ENCODE data around the gene NAGA. TPM values are rescaled to one million over a fixed set of nuclear protein-coding genes. Genes with fewer than 3 reads are reported as not detected.
"Not testable (repeated sequence)": the region's sequence is repeated elsewhere in the genome, so short reads cannot be mapped to it uniquely, and the experiment has no call there.

The NAGA gene
- total RNA-seq = 10 to 100 TPM; 18.6 to 27.5 TPM

- Mint-ChIP-seq H3K4me3 (peak within 1 kb of the TSS; percentile 91 to 98), H3K36me3 (ENCODE audit: insufficient read depth in 2 of 2) (peaks cover 1 to 3% of the 10 kb centered on the region in 2 donors), H3K4me1 (ENCODE audit: low read depth) (peaks cover 45% of the 10 kb centered on the region), H3K27ac (peak within 1 kb of the TSS; percentile 76), H3K9me3 (no peaks in the 10 kb centered on the region), H3K27me3 (ENCODE audit: low read depth) (no peaks in the 10 kb centered on the region)
- ATAC-seq (replicated peaks in 1 of 2) (peak; percentile 97 to 98), DNase-seq (peak; percentile 95 to 98)
Measured at GRCh38 chr22:42070517-42071422, at the start of gene NAGA. TSS of gene NAGA (minus strand) at chr22:42070812. CDS start at chr22:42070297, 515 bp downstream.

- Mint-ChIP-seq H3K27me3 (ENCODE audit: low read depth) (no peaks in the 10 kb centered on the region), H3K4me3 (no peak overlapping the region), H3K9me3 (peaks cover 2 to 7% of the 10 kb centered on the region in 2 donors), H3K4me1 (ENCODE audit: low read depth) (peaks cover 32% of the 10 kb centered on the region), H3K27ac (no peak overlapping the region), H3K36me3 (ENCODE audit: insufficient read depth in 2 of 2) (peaks cover 12 to 13% of the 10 kb centered on the region in 2 donors)
- DNase-seq (no peak), ATAC-seq (replicated peaks in 1 of 2) (no peak)
Measured at GRCh38 chr22:42116848-42117424, 46.3 kb upstream of the NAGA start.

GRCh38 chr22:42115420-42115830, 44.8 kb upstream of the NAGA start:
- peaks cover 12 to 13% of the 10 kb centered on the region in 2 donors for H3K36me3 Mint-ChIP-seq (ENCODE audit: insufficient read depth in 2 of 2)
- ATAC-seq (replicated peaks in 1 of 2); DNase-seq; H3K4me3 Mint-ChIP-seq; H3K9me3 Mint-ChIP-seq; H3K27me3 Mint-ChIP-seq (ENCODE audit: low read depth); H3K27ac Mint-ChIP-seq: not testable (repeated sequence)
- peaks cover 17% of the 10 kb centered on the region for H3K4me1 Mint-ChIP-seq (ENCODE audit: low read depth)

GRCh38 chr22:42114721-42115120, 44.1 kb upstream of the NAGA start:
- Mint-ChIP-seq H3K4me1 (ENCODE audit: low read depth) (peaks cover 10% of the 10 kb centered on the region), H3K9me3 (peaks cover 2 to 7% of the 10 kb centered on the region in 2 donors), H3K4me3 (no peak overlapping the region), H3K27ac (no peak overlapping the region), H3K36me3 (ENCODE audit: insufficient read depth in 2 of 2) (peaks cover 12 to 13% of the 10 kb centered on the region in 2 donors), H3K27me3 (ENCODE audit: low read depth) (no peaks in the 10 kb centered on the region)
- no peak for DNase-seq
- ATAC-seq (replicated peaks in 1 of 2) = no peak

GRCh38 chr22:42112793-42113192, 42.2 kb upstream of the NAGA start:
- not testable (repeated sequence) for H3K27ac Mint-ChIP-seq; H3K27me3 Mint-ChIP-seq (ENCODE audit: low read depth)
- peaks cover 12 to 13% of the 10 kb centered on the region in 2 donors for H3K36me3 Mint-ChIP-seq (ENCODE audit: insufficient read depth in 2 of 2)

GRCh38 chr22:42111798-42112197, 41.2 kb upstream of the NAGA start:
- DNase-seq (no peak), ATAC-seq (replicated peaks in 1 of 2) (no peak)
- Mint-ChIP-seq H3K27ac (no peak overlapping the region), H3K4me1 (ENCODE audit: low read depth) (no peaks in the 10 kb centered on the region), H3K36me3 (ENCODE audit: insufficient read depth in 2 of 2) (peaks cover 12 to 13% of the 10 kb centered on the region in 2 donors), H3K9me3 (peaks cover 2 to 7% of the 10 kb centered on the region in 2 donors), H3K4me3 (no peak overlapping the region), H3K27me3 (ENCODE audit: low read depth) (no peaks in the 10 kb centered on the region)

More at GRCh38 chr22:42112793-42113192, 42.2 kb upstream of the NAGA start:
- ATAC-seq (replicated peaks in 1 of 2); DNase-seq; H3K4me1 Mint-ChIP-seq (ENCODE audit: low read depth); H3K9me3 Mint-ChIP-seq; H3K4me3 Mint-ChIP-seq: not testable (repeated sequence)

GRCh38 chr22:42108848-42109247, 38.2 kb upstream of the NAGA start:
- Mint-ChIP-seq H3K9me3 (peaks cover 8 to 10% of the 10 kb centered on the region in 2 donors), H3K36me3 (ENCODE audit: insufficient read depth in 2 of 2) (peaks cover 5 to 13% of the 10 kb centered on the region in 2 donors), H3K4me3 (no peak overlapping the region), H3K4me1 (ENCODE audit: low read depth) (no peaks in the 10 kb centered on the region), H3K27me3 (ENCODE audit: low read depth) (no peaks in the 10 kb centered on the region), H3K27ac (no peak overlapping the region)
- DNase-seq = no peak
- no peak for ATAC-seq (replicated peaks in 1 of 2)

GRCh38 chr22:42104332-42104860, 33.8 kb upstream of the NAGA start:
- not testable (repeated sequence) for H3K4me3 Mint-ChIP-seq; H3K4me1 Mint-ChIP-seq (ENCODE audit: low read depth); DNase-seq; H3K27me3 Mint-ChIP-seq (ENCODE audit: low read depth); H3K27ac Mint-ChIP-seq; ATAC-seq (replicated peaks in 1 of 2)
- peaks cover 13% of the 10 kb centered on the region in 2 donors for H3K9me3 Mint-ChIP-seq
- peaks cover 14 to 34% of the 10 kb centered on the region in 2 donors for H3K36me3 Mint-ChIP-seq (ENCODE audit: insufficient read depth in 2 of 2)

GRCh38 chr22:42101199-42101598, 30.6 kb upstream of the NAGA start:
- Mint-ChIP-seq H3K36me3 (ENCODE audit: insufficient read depth in 2 of 2) (peaks cover 15 to 41% of the 10 kb centered on the region in 2 donors), H3K27me3 (ENCODE audit: low read depth) (no peaks in the 10 kb centered on the region), H3K4me1 (ENCODE audit: low read depth) (no peaks in the 10 kb centered on the region), H3K27ac (no peak overlapping the region), H3K9me3 (peaks cover 14% of the 10 kb centered on the region in 2 donors), H3K4me3 (no peak overlapping the region)
- DNase-seq (no peak), ATAC-seq (replicated peaks in 1 of 2) (no peak)

GRCh38 chr22:42091455-42091782, 20.8 kb upstream of the NAGA start:
- Mint-ChIP-seq H3K4me3 (peak overlapping the region; percentile 94 to 99), H3K36me3 (ENCODE audit: insufficient read depth in 2 of 2) (peaks cover 9 to 21% of the 10 kb centered on the region in 2 donors), H3K9me3 (no peaks in the 10 kb centered on the region), H3K27me3 (ENCODE audit: low read depth) (no peaks in the 10 kb centered on the region), H3K27ac (peak overlapping the region; percentile 98), H3K4me1 (ENCODE audit: low read depth) (peaks cover 26% of the 10 kb centered on the region)
- no peak for ATAC-seq (replicated peaks in 1 of 2)
- no peak for DNase-seq

GRCh38 chr22:42090596-42091454, 20.2 kb upstream of the NAGA start, which contains the start of gene NDUFA6:
TSS of gene NDUFA6 (minus strand) at chr22:42090772. CDS start at chr22:42090744, 28 bp downstream.
- no peaks in the 10 kb centered on the region for H3K9me3 Mint-ChIP-seq
- H3K27me3 Mint-ChIP-seq (ENCODE audit: low read depth) = no peaks in the 10 kb centered on the region
- ATAC-seq (replicated peaks in 1 of 2) (peak; percentile 95), DNase-seq (peak; percentile 97 to 99)
- peaks cover 26% of the 10 kb centered on the region for H3K4me1 Mint-ChIP-seq (ENCODE audit: low read depth)
- H3K4me3 Mint-ChIP-seq = peak within 1 kb of the TSS; percentile 94 to 99
- peaks cover 12 to 26% of the 10 kb centered on the region in 2 donors for H3K36me3 Mint-ChIP-seq (ENCODE audit: insufficient read depth in 2 of 2)
- peak within 1 kb of the TSS; percentile 98 for H3K27ac Mint-ChIP-seq

GRCh38 chr22:42086051-42086450, 15.4 kb upstream of the NAGA start:
- H3K4me3 Mint-ChIP-seq = no peak overlapping the region
- ATAC-seq (replicated peaks in 1 of 2) = no peak
- H3K4me1 Mint-ChIP-seq (ENCODE audit: low read depth) = peaks cover 33% of the 10 kb centered on the region
- H3K27me3 Mint-ChIP-seq (ENCODE audit: low read depth) = no peaks in the 10 kb centered on the region
- no peak for DNase-seq
- H3K27ac Mint-ChIP-seq = no peak overlapping the region
- peaks cover 18 to 49% of the 10 kb centered on the region in 2 donors for H3K36me3 Mint-ChIP-seq (ENCODE audit: insufficient read depth in 2 of 2)
- no peaks in the 10 kb centered on the region for H3K9me3 Mint-ChIP-seq

Measured in activated T-cell treated with anti-CD3 and anti-CD28 coated beads, Interleukin-2, amount 50 U/mL, for 72 hours (primary cell).